Memory B cell (primary cell): ENCODE data around the gene PIK3C2G.

ENCODE experiments used
- ATAC-seq: fragments of 150-1000 bp; cut with Tn5 transposase; 2 replicates; pipeline ENCODE4 v1.10.0; 2021; ENCODE audit warnings: low read depth, mild to moderate bottlenecking, moderate library complexity
- DNase-seq, 2 donors: peaks; one replicate each; pipeline ENCODE4 v3.0.0; 2022; ENCODE audit warnings: low spot score in 2 of 2
- H3K27ac Mint-ChIP-seq: one replicate; pipeline ENCODE4 v1.8.0; 2022; ENCODE audit warnings: mild to moderate bottlenecking, moderate library complexity, mixed read lengths
- H3K27me3 Mint-ChIP-seq: one replicate; pipeline ENCODE4 v1.8.0; 2022; ENCODE audit warnings: mixed read lengths
- H3K36me3 Mint-ChIP-seq: one replicate; pipeline ENCODE4 v1.8.0; 2022; ENCODE audit warnings: mild to moderate bottlenecking, mixed read lengths
- H3K4me1 Mint-ChIP-seq: one replicate; pipeline ENCODE4 v1.8.0; 2022; ENCODE audit warnings: mixed read lengths
- H3K4me3 Mint-ChIP-seq: one replicate; pipeline ENCODE4 v1.8.0; 2022; ENCODE audit warnings: mild to moderate bottlenecking, moderate library complexity, mixed read lengths
- H3K9me3 Mint-ChIP-seq: one replicate; pipeline ENCODE4 v1.8.0; 2022; ENCODE audit warnings: mixed read lengths

PIK3C2G gene

DNA sequence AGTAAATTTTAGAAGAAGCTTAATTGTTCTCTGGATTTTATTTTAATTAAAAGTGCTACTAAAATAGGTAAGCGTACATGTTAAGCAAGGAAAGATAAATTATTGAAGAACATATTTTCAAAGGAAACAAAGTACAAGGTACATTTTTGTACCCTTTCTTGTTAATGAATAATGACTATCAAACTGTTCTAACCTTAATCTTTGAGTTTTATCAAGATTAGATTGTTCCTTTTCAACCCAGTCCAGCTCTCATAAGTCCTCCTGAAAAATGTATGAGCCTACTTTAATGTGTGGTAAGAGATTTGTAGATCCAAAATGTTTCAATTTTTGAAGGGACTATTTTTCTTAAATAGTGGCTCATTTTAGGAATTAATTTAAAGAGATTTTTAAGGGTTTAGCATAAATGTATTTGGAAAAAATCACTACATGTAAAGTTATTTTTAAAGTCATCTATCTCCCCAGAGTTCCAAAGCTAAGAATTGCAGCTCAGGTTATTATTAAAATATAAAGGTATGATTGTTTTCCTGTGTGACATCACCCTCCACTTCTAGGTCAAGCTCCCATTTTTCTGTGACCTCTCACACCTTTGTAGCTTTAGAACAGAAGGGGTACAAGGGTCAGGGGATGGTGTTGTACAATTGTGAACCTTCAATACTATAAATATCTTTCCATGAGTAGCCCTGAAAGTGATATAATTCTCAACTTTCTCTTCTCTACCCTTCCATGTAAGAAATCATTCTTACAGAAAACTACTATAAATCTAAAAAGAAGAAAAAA, 1.2 kb upstream of the PIK3C2G start:
- Mint-ChIP-seq H3K27ac (no peak overlapping the region), H3K36me3 (no peaks in the 10 kb centered on the region), H3K4me3 (no peak overlapping the region), H3K9me3 (peaks cover 11% of the 10 kb centered on the region), H3K27me3 (no peaks in the 10 kb centered on the region), H3K4me1 (no peaks in the 10 kb centered on the region)
- ATAC-seq (no peak), DNase-seq (no peak)

DNA sequence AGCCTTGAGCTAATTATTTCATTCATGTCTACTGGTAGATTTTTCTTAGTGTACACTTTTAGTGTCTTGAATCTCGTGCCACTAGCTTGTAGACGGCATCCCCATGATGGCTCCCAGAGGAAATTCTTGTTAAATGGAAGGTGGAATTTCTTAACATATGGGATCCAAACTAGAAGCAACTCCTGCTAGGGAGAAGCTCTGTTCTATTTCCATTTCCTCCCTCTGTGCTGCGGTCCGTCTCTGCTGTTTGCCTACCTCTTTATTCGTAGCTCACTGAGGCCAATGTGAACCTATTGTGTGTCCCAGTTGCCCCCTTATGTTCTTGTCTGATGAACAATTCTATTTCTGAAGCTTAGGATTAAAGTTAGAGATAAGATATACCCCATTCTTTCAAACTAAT, 588 bp downstream of the PIK3C2G start:
- Mint-ChIP-seq H3K4me1 (no peaks in the 10 kb centered on the region), H3K27me3 (no peaks in the 10 kb centered on the region), H3K36me3 (no peaks in the 10 kb centered on the region), H3K9me3 (peaks cover 8% of the 10 kb centered on the region), H3K27ac (no peak overlapping the region), H3K4me3 (no peak overlapping the region)
- ATAC-seq (no peak), DNase-seq (no peak)

DNA sequence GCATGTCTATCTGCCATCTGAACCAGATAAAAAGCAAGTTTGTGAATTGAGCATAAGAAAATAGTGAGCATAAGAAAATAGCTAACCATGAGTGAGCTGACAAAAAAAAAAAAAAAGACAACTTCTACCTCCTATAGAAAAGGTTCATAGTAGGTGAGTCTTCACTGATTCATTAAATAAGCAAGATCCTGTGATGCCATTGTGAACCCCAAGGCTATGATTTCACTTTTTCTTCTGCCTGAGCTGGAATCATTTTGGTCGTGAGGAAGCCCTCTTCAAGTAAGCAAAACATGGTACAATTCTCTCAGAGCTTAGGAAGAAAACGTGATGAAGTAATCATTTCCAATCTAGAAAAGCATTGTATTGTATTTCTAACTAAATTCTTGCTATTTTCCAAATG, 1.2 kb downstream of the PIK3C2G start:
- Mint-ChIP-seq H3K27ac (no peak overlapping the region), H3K9me3 (peaks cover 9% of the 10 kb centered on the region), H3K27me3 (no peaks in the 10 kb centered on the region), H3K4me3 (no peak overlapping the region), H3K4me1 (no peaks in the 10 kb centered on the region), H3K36me3 (no peaks in the 10 kb centered on the region)
- ATAC-seq (no peak), DNase-seq (no peak)

DNA sequence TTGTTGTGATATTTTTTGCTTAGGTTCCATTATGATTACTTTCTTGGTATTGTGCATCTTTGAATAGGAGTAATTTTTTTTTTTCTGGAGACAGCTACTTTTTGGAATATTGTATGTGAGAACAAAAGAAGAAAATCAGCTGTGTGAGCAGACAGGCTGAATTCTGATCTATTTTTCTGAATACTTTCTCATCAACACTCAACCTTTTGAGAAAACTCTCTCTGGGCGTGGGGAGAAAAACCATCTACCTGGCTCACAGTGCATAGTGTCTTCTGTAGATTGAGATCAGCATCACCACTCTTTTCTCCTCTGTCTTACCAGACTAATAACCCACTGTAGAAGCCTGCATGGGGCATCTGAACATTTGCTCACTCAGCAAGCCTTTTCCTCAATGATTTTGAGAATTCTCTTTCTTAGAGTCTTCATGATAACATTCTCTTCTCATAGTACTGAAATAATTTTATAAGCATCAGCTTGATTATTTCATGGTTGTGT, 3.3 kb downstream of the PIK3C2G start:
- Mint-ChIP-seq H3K27me3 (no peaks in the 10 kb centered on the region), H3K4me1 (no peaks in the 10 kb centered on the region), H3K27ac (no peak overlapping the region), H3K36me3 (no peaks in the 10 kb centered on the region), H3K4me3 (no peak overlapping the region), H3K9me3 (peaks cover 8% of the 10 kb centered on the region)
- ATAC-seq = no peak
- DNase-seq = no peak

DNA sequence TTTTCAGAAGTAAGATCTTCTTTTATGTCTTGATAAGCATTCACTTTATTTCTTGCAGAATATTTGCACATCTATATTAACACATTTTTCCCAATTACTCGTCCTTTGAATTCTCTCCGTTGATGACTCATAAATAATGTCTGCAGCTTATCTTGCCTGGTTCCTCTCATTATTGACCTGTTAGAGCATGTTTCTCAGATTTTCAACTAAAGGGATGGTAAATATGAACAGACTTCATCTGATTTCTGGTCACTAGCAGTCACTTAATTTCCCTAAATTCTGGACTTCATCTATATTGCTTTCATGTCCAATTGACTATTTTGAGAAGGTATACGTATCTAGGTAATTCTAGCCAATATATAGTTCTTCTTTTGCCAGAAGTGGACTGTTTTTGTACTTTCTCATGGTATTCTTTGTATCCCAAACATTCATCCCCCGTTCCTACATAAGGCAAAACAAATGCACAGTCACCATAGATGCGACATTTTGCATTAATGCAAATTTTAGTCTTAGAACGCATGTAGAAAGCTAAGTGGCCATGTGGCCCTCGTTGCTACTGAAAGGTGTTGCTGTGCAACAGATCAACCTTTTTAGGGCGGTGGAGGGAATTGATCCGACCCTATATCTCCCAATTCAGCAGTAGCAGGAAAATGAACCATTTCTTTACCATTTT, 6.2 kb downstream of the PIK3C2G start:
- H3K27me3 Mint-ChIP-seq = no peaks in the 10 kb centered on the region
- peaks cover 3% of the 10 kb centered on the region for H3K9me3 Mint-ChIP-seq
- H3K4me1 Mint-ChIP-seq = no peaks in the 10 kb centered on the region
- no peak for ATAC-seq
- H3K36me3 Mint-ChIP-seq = no peaks in the 10 kb centered on the region
- no peak overlapping the region for H3K27ac Mint-ChIP-seq
- no peak overlapping the region for H3K4me3 Mint-ChIP-seq
- DNase-seq = no peak

DNA sequence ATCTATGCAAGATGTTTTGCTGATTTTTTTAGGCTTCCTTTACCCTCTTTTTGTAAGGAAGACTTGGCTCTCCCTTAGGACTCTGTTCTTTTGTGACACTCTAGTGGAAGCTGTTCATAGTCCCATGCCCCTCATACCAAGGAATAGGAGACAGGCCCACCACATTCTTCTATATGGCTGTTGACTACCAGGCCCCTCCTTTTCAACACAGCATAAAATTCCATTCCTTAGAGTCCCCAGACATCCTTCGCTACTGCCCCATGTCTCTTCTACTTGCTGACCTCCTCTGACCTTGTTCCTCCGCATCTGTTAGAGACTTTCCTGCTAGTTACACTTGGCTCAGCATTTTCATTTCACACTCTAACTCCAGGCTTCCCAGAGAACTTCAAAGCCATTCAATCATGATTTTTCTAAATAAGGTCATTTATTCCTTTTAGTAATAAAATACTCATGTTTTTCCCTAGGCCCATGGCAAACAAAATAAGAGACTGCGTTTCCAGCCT, 9.7 kb downstream of the PIK3C2G start:
- Mint-ChIP-seq H3K27ac (no peak overlapping the region), H3K27me3 (no peaks in the 10 kb centered on the region), H3K9me3 (peaks cover 6% of the 10 kb centered on the region), H3K4me1 (no peaks in the 10 kb centered on the region), H3K36me3 (no peaks in the 10 kb centered on the region), H3K4me3 (no peak overlapping the region)
- DNase-seq = no peak
- ATAC-seq = no peak

DNA sequence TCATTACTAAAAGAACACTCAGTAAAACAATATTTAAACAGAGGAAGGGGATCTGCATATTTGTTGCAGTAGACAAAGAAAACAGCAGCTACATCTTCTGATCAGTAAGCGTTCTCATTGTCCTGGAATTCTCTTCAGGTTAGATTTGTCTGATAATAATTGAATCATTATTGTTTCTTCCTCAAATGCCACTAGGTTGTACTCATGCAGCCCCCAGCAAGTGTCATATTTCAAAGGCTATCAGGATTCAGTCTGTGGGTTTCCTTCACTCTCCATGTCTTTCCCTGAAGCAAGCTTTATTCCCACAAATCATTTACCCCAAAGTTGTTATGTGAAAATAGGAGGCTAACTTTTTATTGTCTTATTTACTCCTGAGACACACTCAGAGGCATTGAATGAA, 14.7 kb downstream of the PIK3C2G start:
- no peak overlapping the region for H3K4me3 Mint-ChIP-seq
- no peaks in the 10 kb centered on the region for H3K36me3 Mint-ChIP-seq
- ATAC-seq (no peak), DNase-seq (no peak)
- peaks cover 9% of the 10 kb centered on the region for H3K9me3 Mint-ChIP-seq
- H3K27ac Mint-ChIP-seq = no peak overlapping the region
- no peaks in the 10 kb centered on the region for H3K27me3 Mint-ChIP-seq
- no peaks in the 10 kb centered on the region for H3K4me1 Mint-ChIP-seq

DNA sequence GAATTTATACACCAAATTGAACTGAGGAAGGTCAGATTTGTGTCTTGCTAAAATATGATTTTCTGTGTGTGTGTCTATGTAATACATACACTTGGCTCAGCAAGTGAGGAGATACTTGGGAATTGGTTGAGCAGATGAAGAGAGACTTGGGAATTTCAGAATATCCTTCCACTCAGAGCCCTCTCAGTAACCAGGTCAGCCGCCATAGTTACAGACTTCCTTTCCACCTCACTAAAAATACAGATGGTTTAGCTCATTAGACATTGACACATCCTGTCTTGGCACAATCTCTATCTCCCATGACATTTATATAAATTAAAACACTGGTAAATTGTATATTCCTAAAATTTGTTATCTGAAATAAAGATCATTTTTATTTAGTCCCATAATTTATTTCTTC, 15.9 kb downstream of the PIK3C2G start:
- Mint-ChIP-seq H3K4me1 (no peaks in the 10 kb centered on the region), H3K27ac (no peak overlapping the region), H3K4me3 (no peak overlapping the region), H3K27me3 (no peaks in the 10 kb centered on the region), H3K36me3 (no peaks in the 10 kb centered on the region), H3K9me3 (peaks cover 10% of the 10 kb centered on the region)
- ATAC-seq (no peak), DNase-seq (no peak)

DNA sequence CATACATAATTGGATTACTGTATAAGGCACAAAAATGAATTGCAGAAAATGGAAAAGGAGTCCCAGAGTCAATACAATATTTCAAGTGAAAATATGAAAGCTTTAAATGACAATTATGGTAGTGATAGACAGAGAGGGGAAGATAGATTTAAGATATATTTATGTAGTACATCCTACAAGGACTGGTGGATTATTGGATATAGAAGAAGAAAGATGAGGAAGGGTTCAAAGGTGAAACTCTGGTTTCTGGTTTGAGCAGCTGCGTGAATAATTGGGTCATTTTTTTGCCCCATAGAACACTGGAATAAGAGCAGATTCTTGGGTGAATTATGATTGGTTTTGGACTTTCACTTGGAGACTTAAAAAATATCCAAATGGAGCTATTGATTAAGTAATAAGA, 19.4 kb downstream of the PIK3C2G start:
- peaks cover 14% of the 10 kb centered on the region for H3K9me3 Mint-ChIP-seq
- H3K27me3 Mint-ChIP-seq = no peaks in the 10 kb centered on the region
- DNase-seq (no peak), ATAC-seq (no peak)
- no peak overlapping the region for H3K4me3 Mint-ChIP-seq
- H3K4me1 Mint-ChIP-seq = no peaks in the 10 kb centered on the region
- H3K36me3 Mint-ChIP-seq = no peaks in the 10 kb centered on the region
- H3K27ac Mint-ChIP-seq = no peak overlapping the region

DNA sequence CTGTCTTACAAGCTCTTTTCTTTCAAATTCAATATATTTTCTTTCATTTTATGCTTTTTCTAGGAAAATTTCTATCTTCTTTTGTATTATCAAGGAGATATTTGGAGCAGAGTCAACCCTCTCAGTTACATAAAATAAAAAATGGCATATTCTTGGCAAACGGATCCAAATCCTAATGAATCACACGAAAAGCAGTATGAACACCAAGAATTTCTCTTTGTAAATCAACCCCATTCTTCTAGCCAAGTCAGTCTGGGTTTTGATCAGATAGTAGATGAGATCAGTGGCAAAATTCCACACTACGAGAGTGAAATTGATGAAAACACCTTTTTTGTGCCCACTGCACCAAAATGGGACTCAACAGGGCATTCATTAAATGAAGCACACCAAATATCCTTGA, 20.6 kb downstream of the PIK3C2G start:
- no peaks in the 10 kb centered on the region for H3K36me3 Mint-ChIP-seq
- H3K9me3 Mint-ChIP-seq = peaks cover 16% of the 10 kb centered on the region
- no peak overlapping the region for H3K27ac Mint-ChIP-seq
- H3K4me1 Mint-ChIP-seq = no peaks in the 10 kb centered on the region
- no peak overlapping the region for H3K4me3 Mint-ChIP-seq
- ATAC-seq (no peak), DNase-seq (no peak)
- no peaks in the 10 kb centered on the region for H3K27me3 Mint-ChIP-seq

DNA sequence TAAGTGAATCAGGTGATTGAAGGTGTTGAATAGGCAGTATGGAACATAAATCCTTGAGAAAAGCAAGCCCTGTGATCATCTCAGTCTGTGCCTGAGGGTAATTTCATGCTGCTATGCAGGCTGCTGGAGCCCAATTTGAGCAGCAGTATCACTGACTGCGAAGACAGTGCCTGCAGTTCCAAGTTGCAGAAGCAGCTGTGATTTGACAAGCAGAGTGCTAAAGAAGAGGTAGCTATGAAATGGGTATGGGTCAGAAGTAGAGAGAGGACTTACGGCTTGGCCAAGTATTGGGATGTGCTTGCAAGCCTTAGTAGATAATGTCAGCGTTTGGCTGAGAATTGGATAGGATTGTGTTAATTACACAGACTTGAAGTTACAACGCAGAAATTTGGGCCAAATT, 22.5 kb downstream of the PIK3C2G start:
- peaks cover 16% of the 10 kb centered on the region for H3K9me3 Mint-ChIP-seq
- ATAC-seq (no peak), DNase-seq (no peak)
- no peaks in the 10 kb centered on the region for H3K4me1 Mint-ChIP-seq
- H3K36me3 Mint-ChIP-seq = no peaks in the 10 kb centered on the region
- no peak overlapping the region for H3K27ac Mint-ChIP-seq
- H3K27me3 Mint-ChIP-seq = no peaks in the 10 kb centered on the region
- no peak overlapping the region for H3K4me3 Mint-ChIP-seq

DNA sequence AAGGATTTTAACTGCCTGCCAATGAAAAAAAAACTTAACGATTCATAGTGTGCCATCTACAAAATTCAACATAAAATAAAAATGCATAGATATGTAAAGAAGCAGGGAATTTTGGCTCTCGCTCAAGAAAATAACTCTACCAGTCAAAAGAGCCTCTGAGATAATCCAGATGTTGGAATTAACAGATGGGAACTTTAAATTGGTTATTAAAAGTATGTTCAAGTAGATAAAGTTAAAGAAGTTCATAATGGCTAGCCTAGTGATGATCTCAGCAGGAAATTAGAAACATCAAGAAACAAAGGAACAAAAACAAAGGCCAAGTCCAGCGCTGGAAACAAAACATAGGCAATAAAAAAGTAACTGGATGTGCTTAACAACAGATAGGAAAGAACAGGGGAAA, 23.1 kb downstream of the PIK3C2G start:
- Mint-ChIP-seq H3K4me1 (no peaks in the 10 kb centered on the region), H3K27me3 (no peaks in the 10 kb centered on the region), H3K36me3 (no peaks in the 10 kb centered on the region), H3K27ac (no peak overlapping the region), H3K4me3 (no peak overlapping the region), H3K9me3 (peaks cover 16% of the 10 kb centered on the region)
- no peak for ATAC-seq
- no peak for DNase-seq

DNA sequence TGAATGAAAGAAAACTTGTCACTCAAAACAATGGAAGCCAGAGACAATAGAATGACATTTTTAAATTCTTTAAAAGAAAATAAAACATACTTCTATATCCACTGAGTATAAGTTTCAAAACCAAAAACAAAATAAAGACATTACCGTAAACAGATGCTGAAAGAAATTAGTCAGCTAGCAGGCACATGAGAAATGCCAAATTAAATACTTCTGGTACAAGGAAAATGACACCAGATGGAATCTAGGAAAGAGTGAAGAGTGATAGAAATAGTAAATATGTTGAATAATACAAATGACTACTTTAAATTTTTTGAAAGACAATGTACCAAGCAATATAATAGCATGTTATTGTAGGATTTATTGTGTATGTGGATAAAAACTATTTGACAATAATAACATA, 23.8 kb downstream of the PIK3C2G start:
- no peaks in the 10 kb centered on the region for H3K4me1 Mint-ChIP-seq
- no peaks in the 10 kb centered on the region for H3K27me3 Mint-ChIP-seq
- no peak overlapping the region for H3K27ac Mint-ChIP-seq
- H3K4me3 Mint-ChIP-seq = no peak overlapping the region
- no peaks in the 10 kb centered on the region for H3K36me3 Mint-ChIP-seq
- H3K9me3 Mint-ChIP-seq = peaks cover 16% of the 10 kb centered on the region
- DNase-seq (no peak), ATAC-seq (no peak)

DNA sequence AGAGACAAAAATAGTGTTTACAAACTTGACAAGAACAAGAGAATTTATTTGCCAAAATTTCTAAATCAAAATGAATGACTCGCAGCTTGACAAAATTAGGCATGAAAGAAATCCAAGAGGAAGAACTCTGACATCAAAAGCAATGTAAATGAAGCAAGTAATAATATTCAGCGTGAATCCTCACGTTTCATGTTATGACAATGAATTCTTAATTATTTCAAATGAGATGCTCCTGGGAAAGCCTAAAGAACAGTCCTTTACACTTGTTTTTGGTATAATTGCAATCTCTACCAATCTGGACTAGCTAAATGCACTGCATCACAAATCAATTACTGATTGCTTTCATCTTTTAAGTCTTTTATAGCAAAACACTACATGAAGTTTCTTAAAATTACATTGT, 29.1 kb downstream of the PIK3C2G start:
- Mint-ChIP-seq H3K4me1 (no peaks in the 10 kb centered on the region), H3K27ac (no peak overlapping the region), H3K27me3 (no peaks in the 10 kb centered on the region), H3K4me3 (no peak overlapping the region), H3K9me3 (peaks cover 7% of the 10 kb centered on the region), H3K36me3 (no peaks in the 10 kb centered on the region)
- DNase-seq (no peak), ATAC-seq (no peak)

DNA sequence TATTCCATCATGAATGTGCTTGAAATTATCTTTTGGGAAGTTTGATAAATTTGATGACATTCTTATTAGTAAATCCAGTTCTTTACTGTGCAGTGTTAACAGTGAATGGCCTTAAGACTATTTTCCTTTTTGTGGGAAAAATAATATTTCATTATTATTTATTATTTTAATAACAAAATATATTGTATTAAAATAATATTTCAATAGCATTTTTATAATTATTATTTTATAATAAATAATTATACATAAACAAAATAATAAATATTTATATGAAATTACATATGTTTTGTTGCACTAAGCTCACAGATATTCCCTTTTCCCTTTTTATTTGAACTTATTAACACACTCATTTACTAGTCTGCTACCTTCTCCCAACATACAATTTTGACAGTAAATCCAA, 33.6 kb downstream of the PIK3C2G start:
- Mint-ChIP-seq H3K9me3 (peaks cover 7% of the 10 kb centered on the region), H3K27ac (no peak overlapping the region), H3K4me3 (no peak overlapping the region), H3K27me3 (no peaks in the 10 kb centered on the region), H3K4me1 (no peaks in the 10 kb centered on the region), H3K36me3 (no peaks in the 10 kb centered on the region)
- DNase-seq (no peak), ATAC-seq (no peak)
